Fibroblast of gingiva (primary cell): Measurements from ENCODE around the gene TADA3.

Source experiments
- DNase-seq: peaks from one replicate; pipeline ENCODE4 v3.0.0-alpha.2; 2011; ENCODE audit warnings: low read depth

The TADA3 gene, protein sequence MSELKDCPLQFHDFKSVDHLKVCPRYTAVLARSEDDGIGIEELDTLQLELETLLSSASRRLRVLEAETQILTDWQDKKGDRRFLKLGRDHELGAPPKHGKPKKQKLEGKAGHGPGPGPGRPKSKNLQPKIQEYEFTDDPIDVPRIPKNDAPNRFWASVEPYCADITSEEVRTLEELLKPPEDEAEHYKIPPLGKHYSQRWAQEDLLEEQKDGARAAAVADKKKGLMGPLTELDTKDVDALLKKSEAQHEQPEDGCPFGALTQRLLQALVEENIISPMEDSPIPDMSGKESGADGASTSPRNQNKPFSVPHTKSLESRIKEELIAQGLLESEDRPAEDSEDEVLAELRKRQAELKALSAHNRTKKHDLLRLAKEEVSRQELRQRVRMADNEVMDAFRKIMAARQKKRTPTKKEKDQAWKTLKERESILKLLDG

DNA sequence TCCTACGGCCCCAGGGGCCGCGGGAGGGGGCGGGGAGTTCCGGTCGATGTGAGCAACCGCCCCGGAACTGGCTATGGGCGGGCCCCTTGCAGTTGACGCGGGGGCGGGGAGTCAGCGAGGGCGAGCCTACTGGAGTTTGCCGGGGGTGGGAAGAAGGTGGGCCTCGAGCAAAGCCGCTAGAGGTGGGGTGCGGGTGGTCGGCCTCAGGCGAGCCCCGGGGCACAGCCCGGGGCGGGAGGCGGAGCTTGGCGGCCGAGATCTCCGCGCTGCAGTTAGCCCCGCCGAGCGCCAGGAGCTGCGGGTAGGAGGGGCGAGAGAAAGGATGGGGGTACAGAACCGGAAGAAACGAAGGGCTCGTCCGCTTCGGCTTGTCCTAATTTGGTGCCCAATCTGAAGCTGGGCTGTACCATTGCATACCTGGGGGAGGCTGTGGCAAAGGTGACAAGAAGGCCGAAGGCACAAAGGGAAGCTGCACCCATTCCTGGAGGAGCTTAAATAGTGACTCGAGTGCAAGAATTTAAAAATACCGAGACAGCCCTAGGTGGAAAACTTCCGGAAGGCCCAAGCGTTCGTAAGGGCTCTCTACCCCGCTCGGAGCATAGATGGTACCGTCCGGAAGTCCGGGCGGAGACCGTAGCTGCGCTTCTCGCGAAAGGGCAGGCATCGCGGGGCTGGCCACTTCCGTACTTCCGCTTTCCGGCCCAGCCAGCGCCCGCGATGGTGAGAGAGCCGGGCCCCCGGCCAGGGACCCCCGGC is at the start of gene TADA3, which contains the start of gene ARPC4:
TADA3 (minus strand) TSS at position 69 of the 756 bp plus-strand sequence. CDS start 1,007 bp downstream, outside the sequence.
ARPC4 (plus strand) TSS at position 678 of the 756 bp plus-strand sequence; CDS start at position 718, 40 bp downstream.
- DNase-seq: peak; percentile 95

GRCh38 chr3:9841015-9841414 is 48.7 kb upstream of the TADA3 start:
- DNase-seq: no peak

DNA sequence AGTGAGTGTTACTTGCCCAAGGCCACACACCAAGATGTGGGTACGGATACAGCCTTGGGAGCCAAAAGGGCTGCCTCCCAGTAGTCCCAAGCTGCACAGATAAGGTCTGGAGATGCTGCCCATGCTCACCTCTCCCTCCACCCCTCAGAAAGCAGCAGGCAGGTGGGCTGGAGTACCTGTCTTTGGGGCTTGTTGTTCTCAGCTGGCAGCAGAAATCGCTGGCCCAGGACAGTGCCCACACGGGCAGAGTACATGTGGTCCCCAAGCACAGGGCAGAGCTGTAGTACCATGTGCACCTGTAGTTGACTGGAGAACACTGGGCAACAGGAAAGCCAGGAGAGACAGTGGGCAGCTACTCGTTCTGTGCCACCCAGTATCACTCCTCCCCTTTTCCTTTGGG is 46.6 kb upstream of the TADA3 start:
- no peak for DNase-seq

DNA sequence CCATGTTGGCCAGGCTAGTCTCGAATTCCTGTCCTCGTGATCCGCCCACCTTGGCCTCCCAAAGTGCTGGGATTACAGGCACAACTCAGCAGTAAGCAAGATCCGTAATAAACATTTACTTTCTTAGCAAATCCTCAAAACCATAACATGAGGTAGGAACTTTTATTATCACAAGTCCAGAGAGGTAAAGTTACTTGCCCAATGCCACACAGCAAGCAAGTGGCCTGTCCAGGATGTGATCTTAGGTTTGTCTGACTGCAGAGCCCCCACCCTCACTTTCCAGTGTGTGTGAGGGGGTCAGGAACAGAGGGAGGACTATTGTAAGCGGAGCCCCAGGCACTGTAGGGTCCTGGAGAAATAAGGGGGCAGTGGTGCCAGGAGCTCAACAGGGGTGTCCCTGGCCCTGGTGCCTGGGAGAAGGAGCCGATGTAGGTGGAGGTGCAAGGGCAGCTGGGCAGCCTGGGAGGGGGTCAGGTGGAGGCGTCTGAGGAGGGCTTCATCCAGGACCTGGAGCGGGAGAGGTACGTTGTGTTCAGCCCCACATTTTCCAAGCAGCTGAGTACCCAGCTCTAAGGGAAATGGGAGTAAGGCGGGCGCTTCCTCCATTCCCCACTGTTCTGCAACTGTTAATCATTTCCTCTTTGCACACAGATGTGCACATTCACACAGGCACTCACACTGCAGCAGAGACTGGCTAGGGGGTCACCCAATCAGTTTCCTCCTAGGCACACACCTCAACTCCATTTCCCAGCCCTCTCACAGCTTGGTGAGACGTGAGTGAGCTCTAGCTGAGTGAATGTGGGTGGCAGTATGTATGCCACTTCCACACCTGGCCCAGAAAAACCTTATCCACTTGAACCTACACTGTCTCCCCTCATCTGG is 45.7 kb upstream of the TADA3 start:
- no peak for DNase-seq

DNA sequence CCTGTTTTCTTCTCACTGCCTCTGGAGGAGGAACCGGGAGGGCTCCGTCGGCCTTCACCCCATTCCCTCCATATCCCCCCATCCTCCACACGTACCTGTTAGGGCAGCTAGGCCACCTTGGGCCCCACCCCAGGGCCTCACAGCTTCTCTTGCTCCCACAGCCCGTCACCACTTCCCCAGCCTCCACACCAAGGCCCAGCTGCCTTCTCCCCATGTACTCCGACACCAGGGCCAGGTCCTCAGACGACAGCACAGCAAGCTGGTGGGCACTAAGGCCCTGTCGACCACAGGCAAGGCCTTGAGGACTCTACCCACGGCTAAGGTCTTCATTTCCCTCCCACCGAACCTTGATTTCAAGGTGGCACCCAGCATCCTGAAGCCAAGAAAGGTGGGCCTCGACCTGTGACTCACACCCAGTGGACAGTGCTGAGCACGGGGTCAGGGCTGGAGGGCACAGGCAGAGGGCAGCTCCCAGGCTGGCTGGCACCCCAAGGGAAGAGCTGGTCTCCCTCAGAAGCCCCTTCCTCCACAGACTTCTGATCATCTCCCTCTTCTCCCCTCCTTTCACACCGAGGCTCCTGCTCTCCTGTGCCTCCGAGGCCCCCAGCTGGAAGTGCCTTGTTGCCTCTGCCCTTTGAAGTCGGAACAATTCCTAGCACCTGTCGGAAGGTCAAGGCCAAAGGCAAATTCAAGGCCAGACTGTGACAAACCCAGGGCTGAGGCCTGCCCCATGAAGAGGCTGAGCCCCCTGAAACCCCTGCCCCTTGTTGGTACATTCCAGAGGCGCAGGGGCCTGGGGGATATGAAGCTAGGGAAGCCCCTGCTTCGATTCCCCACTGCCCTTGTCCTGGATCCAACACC is 42.5 kb upstream of the TADA3 start:
- DNase-seq: no peak

GRCh38 chr3:9833078-9833477 is 40.8 kb upstream of the TADA3 start:
- no peak for DNase-seq

GRCh38 chr3:9831253-9831652 is 39.0 kb upstream of the TADA3 start:
- no peak for DNase-seq

DNA sequence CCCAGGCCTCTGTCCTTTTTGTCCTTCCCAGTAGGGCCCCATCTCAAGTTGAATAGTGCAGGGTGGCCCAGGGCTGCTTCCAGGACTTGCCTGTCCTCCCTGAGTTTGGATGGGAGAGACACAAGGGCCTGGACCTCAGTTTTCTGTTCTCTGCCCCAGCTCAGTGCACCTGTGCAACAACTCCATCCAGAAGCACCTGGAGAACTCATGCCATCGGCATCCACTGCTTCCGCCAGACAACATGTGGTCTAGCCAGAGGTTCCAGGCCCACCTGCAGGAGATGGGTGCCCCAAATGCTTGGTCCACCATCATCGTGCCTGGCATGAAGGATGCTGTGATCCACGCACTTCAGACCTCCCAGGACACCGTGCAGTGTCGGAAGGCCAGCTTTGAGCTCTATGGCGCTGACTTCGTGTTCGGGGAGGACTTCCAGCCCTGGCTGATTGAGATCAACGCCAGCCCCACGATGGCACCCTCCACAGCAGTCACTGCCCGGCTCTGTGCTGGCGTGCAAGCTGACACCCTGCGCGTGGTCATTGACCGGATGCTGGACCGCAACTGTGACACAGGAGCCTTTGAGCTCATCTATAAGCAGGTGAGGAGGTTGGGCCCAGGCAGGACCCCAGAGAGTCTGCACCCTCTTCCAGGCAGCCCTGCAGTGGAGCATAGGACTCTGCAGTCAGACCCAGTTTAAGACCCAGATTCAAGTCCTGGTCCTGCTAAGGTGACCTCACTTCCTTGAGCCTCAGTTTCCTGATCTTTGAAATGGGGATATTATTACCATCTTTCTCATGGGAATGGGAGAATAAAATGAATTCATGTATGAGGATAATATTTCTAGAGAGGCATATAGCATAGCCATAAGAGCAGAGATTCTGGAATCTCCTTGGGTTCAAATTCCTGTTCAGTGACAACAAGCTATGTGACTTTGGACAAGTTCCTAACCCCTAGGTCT is 36.8 kb upstream of the TADA3 start:
- DNase-seq: no peak

GRCh38 chr3:9826815-9827573 is 34.7 kb upstream of the TADA3 start:
- DNase-seq: no peak

GRCh38 chr3:9825451-9826040 is 33.3 kb upstream of the TADA3 start:
- DNase-seq: no peak

DNA sequence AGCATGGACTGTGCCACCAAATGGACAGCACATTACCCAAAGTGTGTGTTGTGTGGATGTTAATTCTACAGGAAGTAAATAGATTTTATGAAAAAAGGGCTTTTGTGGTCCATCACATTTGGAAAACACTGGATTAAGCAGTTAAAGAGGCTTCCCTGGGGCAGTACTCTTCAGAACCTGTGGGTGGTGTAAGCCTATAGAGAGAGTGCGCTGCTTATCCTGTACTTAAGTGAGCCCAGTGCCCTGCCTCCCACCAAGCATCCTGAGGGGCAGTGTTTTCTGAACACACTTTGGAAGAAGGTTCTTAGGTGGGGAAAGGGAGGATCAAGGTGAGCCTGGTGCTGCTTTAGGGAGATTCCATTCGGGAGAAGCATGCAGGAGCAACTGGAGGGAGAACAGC is 28.7 kb upstream of the TADA3 start:
- DNase-seq: no peak

DNA sequence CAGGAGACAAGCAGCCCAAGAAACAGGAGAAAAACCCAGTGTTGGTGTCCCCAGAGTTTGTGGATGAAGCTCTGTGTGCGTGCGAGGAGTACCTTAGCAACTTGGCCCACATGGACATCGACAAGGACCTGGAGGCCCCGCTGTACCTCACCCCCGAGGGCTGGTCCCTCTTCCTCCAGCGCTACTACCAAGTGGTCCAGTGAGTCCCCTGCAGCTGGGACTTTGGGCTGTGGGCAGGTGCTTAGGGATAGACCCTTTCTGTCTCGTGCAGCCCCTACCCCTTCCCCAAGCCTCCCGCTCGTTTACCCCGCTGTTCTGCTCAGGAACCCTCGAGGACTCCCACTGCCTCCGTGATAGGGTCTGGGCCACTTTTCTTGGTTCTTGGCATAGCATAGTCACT is 28.3 kb upstream of the TADA3 start:
- DNase-seq: no peak

DNA sequence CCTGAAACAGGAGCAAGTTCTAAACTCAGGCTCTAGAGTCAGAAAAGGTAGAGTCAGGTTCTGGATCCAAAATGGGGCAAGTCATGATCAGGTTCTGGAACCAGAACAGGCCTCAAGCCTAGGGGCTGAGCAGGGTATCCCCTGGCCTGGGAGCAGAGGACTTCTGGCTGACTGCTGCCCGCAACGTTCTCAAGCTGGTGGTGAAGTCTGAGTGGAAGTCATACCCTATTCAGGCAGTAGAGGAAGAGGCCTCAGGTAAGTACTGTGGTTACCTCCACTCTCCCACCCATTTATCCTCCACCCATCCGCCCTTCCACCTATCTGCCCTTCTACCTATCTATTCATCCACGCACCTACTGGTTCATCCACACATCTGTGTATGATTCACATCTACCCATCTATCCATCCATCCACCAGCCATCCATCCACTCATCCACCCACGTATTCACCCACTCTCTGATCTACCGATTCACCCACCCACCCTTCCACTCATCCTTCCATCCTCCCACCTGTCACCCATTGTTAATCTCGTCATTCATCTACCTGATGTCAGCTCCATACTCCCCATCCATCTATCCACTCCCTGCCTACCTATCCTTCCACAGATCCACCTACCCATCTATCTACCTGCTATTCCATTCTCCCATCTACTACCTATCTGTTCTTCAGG is 26.5 kb upstream of the TADA3 start:
- DNase-seq: no peak

DNA sequence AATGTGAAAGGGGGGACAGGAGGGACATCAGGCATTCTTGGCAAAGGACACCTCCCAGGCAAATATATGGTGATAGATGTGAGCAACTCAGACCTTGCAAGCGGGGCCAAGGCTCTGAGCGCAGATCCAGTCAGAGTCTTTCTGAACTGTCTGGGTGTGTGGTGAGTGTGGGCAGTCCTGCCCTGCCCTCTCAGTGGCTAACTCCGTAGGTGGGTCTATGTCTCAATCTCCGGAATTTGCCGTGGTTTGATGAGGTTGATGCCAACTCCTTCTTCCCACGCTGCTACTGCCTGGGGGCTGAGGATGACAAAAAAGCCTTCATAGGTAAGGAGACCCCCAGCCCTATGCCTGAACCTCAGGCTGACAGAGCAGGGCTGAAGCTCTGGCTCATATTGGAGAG is 25.2 kb upstream of the TADA3 start:
- no peak for DNase-seq

DNA sequence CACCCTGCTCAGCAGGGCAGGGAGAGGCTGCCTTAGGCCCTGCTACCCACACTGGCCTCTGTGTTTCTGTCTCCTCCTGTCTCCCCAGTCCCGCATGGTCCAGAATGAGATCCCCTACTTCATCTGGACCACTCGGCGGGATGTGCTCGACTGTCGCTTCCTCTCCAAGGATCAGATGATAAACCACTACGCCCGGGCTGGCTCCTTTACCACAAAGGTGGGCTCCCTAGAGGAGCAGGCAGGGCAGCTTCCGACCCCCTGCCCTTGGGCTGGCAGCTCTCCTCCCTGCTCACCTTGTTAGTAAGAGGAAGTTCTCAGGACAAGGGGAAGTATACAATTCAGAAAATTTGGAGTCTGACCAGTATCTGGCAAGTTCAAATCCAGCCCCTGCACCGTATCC is 23.7 kb upstream of the TADA3 start:
- DNase-seq: no peak

DNA sequence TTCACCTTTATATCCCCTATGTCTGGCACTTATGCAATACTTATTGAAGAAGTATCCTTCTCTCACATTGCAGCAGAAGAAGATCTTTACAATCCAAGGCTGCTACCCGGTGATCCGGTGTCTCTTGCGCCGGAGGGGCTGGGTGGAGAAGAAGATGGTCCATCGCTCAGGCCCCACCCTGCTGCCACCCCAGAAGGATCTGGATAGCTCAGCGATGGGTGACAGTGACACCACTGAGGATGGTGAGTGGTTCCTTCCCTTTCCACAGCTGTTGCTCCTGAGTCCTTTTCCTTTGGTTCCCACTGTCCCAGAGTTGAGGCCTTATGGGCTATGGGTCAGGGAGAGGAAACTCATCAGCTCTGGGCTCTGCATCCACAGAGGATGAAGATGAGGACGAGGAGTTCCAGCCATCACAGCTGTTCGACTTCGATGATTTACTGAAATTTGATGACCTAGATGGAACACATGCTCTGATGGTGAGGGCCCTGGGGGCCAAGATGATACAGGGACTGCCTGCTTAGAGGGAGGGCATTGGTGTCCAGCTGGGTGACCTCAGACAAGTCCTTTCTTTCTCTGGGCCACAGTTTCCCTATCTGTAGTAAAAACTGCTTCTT is 20.7 kb upstream of the TADA3 start:
- DNase-seq: no peak

GRCh38 chr3:9810846-9811245 is 18.6 kb upstream of the TADA3 start:
- peak; percentile 22 for DNase-seq

- DNase-seq: no peak
Observed at GRCh38 chr3:9810433-9810770, 18.1 kb upstream of the TADA3 start.
